GM12892 (cell line): Measurements from ENCODE around the gene EFNA5.

ENCODE experiments used
- DNase-seq: peaks from one replicate; pipeline ENCODE4 v3.0.0; 2011; ENCODE audit not compliant: insufficient read length
- FAIRE-seq: peaks from 2 replicates; lab custom pipeline; 2011; peaks lifted over from hg19 to GRCh38; lab: Jason Lieb, UNC
- POLR2A ChIP-seq: IDR thresholded peaks from 2 replicates; pipeline ENCODE4 v1.6.1; 2011; ENCODE audit warnings: low read depth, low read length, control low read depth
- POLR2AphosphoS5 ChIP-seq: IDR thresholded peaks from 2 replicates; pipeline ENCODE4 v1.6.1; 2011; ENCODE audit warnings: low read depth, low read length, control low read depth
- TAF1 ChIP-seq: IDR thresholded peaks from 2 replicates; pipeline ENCODE4 v1.6.1; 2011; ENCODE audit warnings: low read depth, mild to moderate bottlenecking, control low read depth, low read length, borderline replicate concordance

EFNA5 gene

DNA sequence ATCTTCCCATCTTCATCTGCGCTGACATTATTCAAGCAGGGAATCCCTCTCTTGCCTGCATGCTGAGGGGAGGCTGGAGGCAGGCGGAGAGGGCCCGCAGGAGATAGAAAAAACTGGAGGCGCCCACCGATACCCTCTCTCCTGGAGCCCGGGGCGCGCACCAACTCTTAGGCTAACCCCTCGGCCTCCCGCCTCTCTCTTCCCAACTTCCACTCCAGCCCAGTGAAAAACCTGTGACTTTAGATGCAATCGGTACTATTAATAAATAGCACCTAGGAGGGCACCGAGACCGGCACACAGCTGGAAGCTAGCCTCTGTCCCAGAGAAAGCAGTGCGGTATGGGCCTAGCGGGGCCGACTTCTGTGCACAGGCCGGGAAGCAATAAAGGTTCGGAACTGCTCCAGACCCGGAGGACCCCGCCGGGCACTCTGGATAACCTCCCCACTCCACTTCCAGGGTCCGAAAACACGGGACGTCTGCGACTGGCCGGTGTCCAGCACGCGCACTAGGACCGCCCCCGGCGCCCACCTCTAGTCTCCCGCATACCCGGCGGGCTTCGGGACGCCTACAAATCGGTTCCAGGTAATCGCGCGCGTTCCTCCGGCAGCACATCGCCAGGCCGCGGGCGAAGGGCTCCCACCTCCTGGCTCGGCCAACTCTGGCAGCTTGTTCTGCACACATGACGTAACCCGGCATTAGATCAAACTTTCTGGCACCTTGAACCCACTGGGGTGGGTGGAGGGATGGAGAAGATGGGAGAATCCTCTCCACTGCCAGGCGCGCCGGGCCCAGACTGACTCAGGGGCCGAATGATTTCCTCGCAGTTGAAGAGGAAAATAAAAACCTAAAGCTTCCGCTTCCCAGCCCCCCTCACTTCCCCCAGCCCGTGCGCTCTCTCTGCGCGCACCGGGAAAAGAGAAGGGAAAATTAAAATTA is 1.4 kb downstream of the EFNA5 start:
- no peak for TF ChIP-seq POLR2A
- no peak for TF ChIP-seq TAF1
- no peak for TF ChIP-seq POLR2AphosphoS5
- DNase-seq = peak; percentile 1
- no peak for FAIRE-seq

DNA sequence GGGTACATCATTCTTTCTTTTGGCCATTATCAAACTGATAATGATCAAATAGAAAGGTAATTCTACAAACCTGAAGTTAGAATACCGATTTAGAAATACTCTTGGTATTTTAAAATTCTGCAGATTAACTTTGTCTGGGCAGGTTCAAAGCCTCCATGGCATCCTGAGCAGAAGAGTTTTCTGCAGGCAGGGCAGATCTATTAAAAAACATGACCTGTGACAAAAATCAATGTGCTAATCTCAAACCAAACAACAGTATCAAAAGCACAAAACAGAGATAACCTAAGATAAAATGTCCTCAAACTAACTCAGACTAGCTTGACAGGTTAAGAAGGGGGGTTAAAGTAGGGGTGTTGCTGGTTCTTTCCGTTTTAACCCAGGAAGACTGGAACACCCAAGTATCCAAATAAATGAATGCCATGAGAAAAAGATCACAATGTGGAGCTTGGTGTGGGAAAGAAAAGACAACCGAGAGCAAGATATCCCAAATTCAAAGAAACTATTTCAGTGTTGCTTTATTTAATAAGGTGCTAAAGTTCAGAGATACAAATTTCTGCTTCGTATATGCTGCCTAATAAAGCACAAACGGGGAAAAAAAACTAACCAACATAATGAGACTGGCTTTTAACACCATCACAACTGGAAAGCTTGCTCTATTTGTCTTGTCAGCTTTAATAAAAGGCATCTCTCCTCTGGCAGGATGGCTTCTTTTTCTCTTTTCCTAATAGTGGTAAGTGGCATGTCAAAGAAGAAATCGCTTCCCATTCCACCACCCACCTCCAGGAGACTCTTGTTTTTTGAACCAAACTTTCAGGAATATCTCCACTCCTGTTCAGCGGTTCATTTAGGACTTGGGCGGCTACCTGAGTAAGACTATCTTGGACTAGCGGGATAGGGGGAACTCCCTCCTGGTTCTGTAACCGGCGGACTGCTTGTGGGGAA is 2.3 kb downstream of the EFNA5 start:
- TF ChIP-seq POLR2AphosphoS5 (no peak), POLR2A (no peak), TAF1 (no peak)
- no peak for FAIRE-seq
- DNase-seq = no peak

DNA sequence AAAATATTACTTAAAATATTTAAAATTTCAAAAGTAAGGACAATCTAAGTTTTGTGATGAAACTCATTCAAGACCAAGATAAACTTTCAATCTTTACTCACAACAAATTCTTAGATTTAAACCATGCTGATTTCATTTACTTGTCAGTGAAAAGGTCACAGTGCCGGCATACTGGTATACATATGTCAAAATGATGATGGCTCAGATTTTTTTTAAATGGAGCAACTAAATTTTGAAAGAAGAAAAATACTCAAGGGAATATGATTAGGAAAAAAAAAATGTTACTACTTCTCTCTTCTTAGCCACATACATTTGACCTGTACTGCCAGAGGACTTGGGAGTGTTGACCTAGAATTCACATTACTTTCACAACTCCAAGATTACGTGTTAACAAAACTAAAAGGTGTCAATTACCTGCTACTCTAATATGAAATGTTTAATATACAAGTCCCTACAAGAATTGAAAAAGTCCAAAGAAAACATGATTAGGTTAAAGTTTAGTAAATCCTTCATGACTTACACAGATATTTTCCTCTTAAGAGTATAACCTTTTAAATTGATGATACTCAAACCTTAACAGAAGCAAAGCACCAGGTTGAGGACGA is 4.6 kb downstream of the EFNA5 start:
- DNase-seq = no peak
- no peak for FAIRE-seq

DNA sequence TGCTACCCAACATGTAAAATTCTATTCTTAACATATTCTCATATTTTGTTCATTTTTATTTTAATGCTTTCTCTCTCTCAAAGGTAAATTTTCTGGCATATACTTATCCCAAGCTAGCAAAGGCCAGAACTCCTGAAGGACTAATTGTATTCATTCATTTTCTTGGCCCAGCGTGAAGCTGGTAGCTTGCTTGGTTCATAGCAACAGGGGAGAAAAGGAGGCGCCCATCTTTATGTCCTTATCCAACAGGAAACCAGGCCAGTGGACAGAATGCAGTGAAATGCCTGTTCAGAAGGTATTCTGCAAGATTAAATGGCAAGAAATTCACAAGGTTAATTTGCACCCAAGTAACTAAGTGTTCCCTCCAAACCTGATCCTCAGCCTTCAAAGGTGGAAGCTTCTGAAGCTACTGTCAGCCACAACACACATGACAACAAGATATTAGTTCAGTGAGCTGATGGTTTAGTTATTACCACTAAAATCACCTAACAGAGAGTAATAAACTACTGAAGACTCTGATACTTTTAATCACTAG is 5.6 kb downstream of the EFNA5 start:
- peak; percentile 66 for FAIRE-seq
- DNase-seq = no peak
- TF ChIP-seq POLR2AphosphoS5 = no peak

More for the DNA sequence above, 4.6 kb downstream of the EFNA5 start:
- TF ChIP-seq POLR2AphosphoS5 (no peak), TAF1 (no peak), POLR2A (no peak)

DNA sequence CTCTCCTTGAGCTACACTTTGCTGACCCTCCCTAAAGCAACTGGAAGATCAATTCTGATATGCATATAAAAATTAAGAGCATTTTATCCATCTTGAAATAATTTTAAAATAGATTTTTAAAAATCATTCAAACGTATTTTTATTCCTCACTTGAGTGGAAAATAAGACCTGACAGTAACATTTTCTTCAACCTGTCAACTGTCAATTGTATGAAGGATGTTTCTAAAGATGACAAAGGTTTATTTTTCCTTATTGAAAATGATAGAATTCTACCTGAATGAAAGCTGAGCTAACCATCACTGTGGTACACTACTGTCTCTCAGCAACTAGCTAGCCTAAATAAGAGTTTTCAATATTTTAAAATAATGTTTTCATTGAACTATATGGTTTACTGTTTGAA is 7.0 kb downstream of the EFNA5 start:
- no peak for TF ChIP-seq POLR2AphosphoS5
- no peak for TF ChIP-seq TAF1
- TF ChIP-seq POLR2A = no peak
- no peak for DNase-seq
- FAIRE-seq = no peak

DNA sequence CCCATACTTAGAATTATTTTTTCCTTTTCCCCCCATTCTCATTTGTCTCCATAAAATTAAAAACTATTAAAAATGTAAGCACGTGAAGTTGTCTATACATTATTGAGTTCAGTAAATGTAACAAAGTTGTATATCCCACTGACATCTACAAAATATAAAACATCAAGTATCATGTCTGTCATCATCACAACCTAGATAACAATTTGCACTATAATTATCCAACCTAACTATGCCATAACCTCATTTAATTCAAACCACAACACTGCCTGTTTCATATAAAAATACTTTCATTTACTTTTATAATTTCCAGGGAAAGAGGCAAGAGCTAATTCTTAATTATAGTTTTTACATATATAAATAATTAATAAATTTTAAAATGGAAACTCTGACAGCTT is 9.1 kb downstream of the EFNA5 start:
- TF ChIP-seq POLR2A (no peak), POLR2AphosphoS5 (no peak), TAF1 (no peak)
- DNase-seq = no peak
- FAIRE-seq = peak; percentile 61

DNA sequence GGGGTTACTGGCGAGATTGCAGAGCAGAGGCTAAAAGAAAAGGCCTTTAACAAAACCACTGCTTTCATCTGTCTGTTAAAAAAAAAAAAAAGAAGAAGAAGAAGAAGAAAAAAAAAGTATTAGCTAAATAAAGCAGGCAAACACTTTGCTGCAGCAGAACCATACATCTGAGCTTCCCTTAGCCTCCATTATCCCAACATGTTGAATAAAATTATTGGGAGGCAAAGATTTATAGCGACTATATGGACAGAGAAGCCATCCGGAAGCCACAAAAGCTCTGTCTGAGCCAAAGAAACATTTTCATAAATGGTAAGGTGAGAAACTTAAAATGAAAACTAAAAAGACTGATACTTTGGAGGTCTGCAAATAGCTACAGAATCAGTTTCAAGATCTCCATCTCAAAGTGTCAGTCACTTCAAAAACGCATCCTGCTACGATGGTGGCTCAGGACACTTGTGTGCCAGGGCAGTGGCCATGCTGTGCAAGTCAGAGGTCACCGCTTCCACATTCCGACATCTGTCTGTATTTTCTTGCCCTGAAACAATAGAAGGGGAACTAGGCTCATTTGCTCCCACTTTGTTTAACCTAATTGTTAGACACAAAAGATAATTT is 9.6 kb downstream of the EFNA5 start:
- FAIRE-seq = peak; percentile 14
- TF ChIP-seq POLR2A (no peak), POLR2AphosphoS5 (no peak), TAF1 (no peak)
- DNase-seq = no peak

DNA sequence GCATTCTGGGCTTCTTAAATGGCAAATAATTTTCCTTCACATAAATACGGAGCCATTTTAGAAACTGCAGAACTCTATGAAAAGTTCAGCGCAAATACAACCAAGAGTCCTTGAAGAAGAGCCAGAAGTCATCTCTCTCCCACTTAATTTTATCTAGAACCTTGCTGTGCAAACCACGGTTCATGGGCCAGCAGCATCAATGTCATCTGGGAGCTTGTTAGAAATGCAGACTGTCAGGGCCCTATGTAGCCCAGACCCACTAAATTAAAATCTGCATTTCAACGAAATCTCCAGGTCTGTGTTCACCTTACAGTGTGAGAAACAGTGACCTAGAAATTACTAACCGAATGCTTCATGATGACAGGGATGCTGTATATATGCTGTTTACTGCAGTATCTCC is 12.2 kb downstream of the EFNA5 start:
- DNase-seq (no peak), FAIRE-seq (no peak)
- no peak for TF ChIP-seq POLR2AphosphoS5
- no peak for TF ChIP-seq TAF1
- no peak for TF ChIP-seq POLR2A

DNA sequence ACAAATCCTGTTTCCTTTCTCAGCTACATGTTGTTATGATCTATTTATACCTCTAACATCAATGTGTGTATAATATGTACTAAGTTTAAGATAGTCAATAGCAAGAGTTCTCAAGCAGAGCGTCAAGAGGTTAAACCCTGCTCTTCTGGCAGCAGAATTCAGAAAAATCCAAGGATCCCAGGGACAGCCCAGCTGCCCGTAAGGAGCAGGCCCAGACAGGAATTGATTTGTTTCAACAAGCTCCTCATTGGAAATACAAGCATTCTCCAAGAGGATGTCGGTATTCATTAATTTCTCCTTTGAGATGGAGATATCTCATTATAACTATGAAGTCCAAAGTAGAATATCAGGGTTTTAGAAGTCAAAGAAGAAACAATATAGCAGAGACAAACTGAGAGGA is 14.9 kb downstream of the EFNA5 start:
- DNase-seq (no peak), FAIRE-seq (no peak)
- TF ChIP-seq POLR2AphosphoS5 (no peak), POLR2A (no peak), TAF1 (no peak)

DNA sequence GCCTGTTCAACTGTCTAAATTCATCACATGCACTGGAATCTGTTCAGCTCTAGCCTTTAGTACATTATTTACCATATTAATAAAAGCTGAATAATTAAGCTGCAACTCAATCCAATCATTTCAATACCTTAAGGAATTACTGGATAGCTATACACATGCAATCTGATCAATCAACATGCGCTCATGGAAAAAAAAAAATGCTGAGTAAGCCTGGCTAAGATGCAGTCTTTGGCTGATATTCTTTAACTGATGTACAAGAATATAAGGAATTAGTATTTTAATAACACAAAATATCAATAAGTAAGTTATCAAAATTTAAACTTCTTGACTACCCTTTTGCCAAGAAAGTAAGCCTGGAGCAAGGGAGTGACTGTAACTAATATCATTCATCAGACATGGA is 15.9 kb downstream of the EFNA5 start:
- DNase-seq (no peak), FAIRE-seq (no peak)
- no peak for TF ChIP-seq POLR2A
- TF ChIP-seq TAF1 = no peak
- TF ChIP-seq POLR2AphosphoS5 = no peak

DNA sequence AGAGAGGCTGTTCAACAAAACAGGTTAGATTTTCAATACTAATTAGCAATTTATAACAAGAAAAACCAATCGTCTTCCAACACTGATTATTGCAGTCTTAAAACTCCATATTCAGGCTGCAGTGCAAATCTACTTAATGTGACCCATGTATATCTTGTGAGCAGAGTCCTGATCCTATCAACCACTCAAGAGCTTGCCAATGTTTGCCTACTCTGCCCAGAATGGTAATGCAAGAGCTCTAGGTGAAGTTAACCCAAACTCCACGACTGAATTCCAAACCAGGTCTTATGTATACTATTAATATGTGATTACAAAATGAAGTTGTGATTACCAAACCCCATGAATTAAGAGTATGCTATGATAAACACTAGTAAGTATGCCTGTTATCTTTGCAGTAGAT is 17.1 kb downstream of the EFNA5 start:
- TF ChIP-seq POLR2AphosphoS5 (no peak), POLR2A (no peak), TAF1 (no peak)
- no peak for DNase-seq
- no peak for FAIRE-seq
